ENCODE data around the gene UMODL1. TPM values are rescaled to one million over a fixed set of nuclear protein-coding genes. Genes with fewer than 3 reads are reported as not detected.

The UMODL1 gene
- total RNA-seq = not detected

GRCh38 chr21:42071146-42071737 lies at the start of gene UMODL1:
Gene UMODL1 (plus strand): TSS chr21:42071317. CDS start chr21:42071317, 0 bp downstream.
- no peak for DNase-seq (ENCODE audit: low spot score in 2 of 2)
- Histone ChIP-seq H3K4me3 (no peak within 1 kb of the TSS), H3K9me3 (no peaks in the 10 kb centered on the region), H3K27ac (no peak within 1 kb of the TSS), H3K36me3 (no peaks in the 10 kb centered on the region), H3K4me1 (no peaks in the 10 kb centered on the region), H3K27me3 (peaks cover 0 to 12% of the 10 kb centered on the region in 2 donors)
- no peak for TF ChIP-seq POLR2A (IDR thresholded peaks at IDR 0.05)
- TF ChIP-seq CTCF (IDR thresholded peaks at IDR 0.05) = no peak
- no peak for TF ChIP-seq EP300 (IDR thresholded peaks at IDR 0.05)
- 89 to 92% methylated on average over 12 to 13 of the region's 13 CpGs for WGBS, 2 donors

GRCh38 chr21:42021371-42022090 lies 49.6 kb upstream of the UMODL1 start:
- WGBS, 2 donors = 43 to 47% methylated on average over 20 of the region's 20 CpGs
- H3K36me3 ChIP-seq = no peaks in the 10 kb centered on the region
- peaks cover 0 to 16% of the 10 kb centered on the region in 2 donors for H3K27me3 ChIP-seq
- TF ChIP-seq EP300 (IDR thresholded peaks at IDR 0.05) = no peak
- no peak for TF ChIP-seq POLR2A (IDR thresholded peaks at IDR 0.05)
- no peak for TF ChIP-seq CTCF (IDR thresholded peaks at IDR 0.05)
- H3K9me3 ChIP-seq = no peaks in the 10 kb centered on the region
- no peak for DNase-seq (ENCODE audit: low spot score in 2 of 2)
- H3K4me3 ChIP-seq = no peak overlapping the region
- no peak overlapping the region for H3K27ac ChIP-seq
- H3K4me1 ChIP-seq = no peaks in the 10 kb centered on the region

- Histone ChIP-seq H3K9me3 (no peaks in the 10 kb centered on the region), H3K4me3 (no peak overlapping the region), H3K27ac (no peak overlapping the region), H3K4me1 (no peaks in the 10 kb centered on the region), H3K27me3 (peaks cover 0 to 16% of the 10 kb centered on the region in 2 donors), H3K36me3 (no peaks in the 10 kb centered on the region)
- no peak for TF ChIP-seq POLR2A (IDR thresholded peaks at IDR 0.05)
- no peak for TF ChIP-seq EP300 (IDR thresholded peaks at IDR 0.05)
- TF ChIP-seq CTCF (IDR thresholded peaks at IDR 0.05) = no peak
- WGBS, 2 donors = 36 to 40% methylated on average over 6 to 12 of the region's 12 CpGs
- DNase-seq (ENCODE audit: low spot score in 2 of 2) = no peak
Measured at GRCh38 chr21:42022091-42022430, 49.1 kb upstream of the UMODL1 start.

- DNase-seq (ENCODE audit: low spot score in 2 of 2) = no peak
- Histone ChIP-seq H3K27me3 (peaks cover 0 to 16% of the 10 kb centered on the region in 2 donors), H3K36me3 (no peaks in the 10 kb centered on the region), H3K9me3 (no peaks in the 10 kb centered on the region), H3K4me3 (no peak overlapping the region), H3K27ac (no peak overlapping the region), H3K4me1 (no peaks in the 10 kb centered on the region)
- WGBS, 2 donors = 94 to 95% methylated on average over 11 of the region's 11 CpGs
- no peak for TF ChIP-seq EP300 (IDR thresholded peaks at IDR 0.05)
- no peak for TF ChIP-seq CTCF (IDR thresholded peaks at IDR 0.05)
- TF ChIP-seq POLR2A (IDR thresholded peaks at IDR 0.05) = no peak
Measured at GRCh38 chr21:42022906-42023305, 48.2 kb upstream of the UMODL1 start.

- DNase-seq (ENCODE audit: low spot score in 2 of 2) = no peak
- TF ChIP-seq CTCF (IDR thresholded peaks at IDR 0.05) = no peak
- no peak for TF ChIP-seq POLR2A (IDR thresholded peaks at IDR 0.05)
- no peak for TF ChIP-seq EP300 (IDR thresholded peaks at IDR 0.05)
- no peak overlapping the region for H3K27ac ChIP-seq
- H3K4me3 ChIP-seq = no peak overlapping the region
- H3K4me1 ChIP-seq = no peaks in the 10 kb centered on the region
- WGBS, 2 donors = 74 to 77% methylated on average over 12 of the region's 12 CpGs
- H3K27me3 ChIP-seq = peaks cover 0 to 16% of the 10 kb centered on the region in 2 donors
- H3K9me3 ChIP-seq = no peaks in the 10 kb centered on the region
- no peaks in the 10 kb centered on the region for H3K36me3 ChIP-seq
Measured at GRCh38 chr21:42025376-42026081, 45.6 kb upstream of the UMODL1 start.

Data from tibial nerve (tissue), 4 donors.